HG03575 (cell line): ENCODE data around the gene OGFR.

Experiments
- ATAC-seq: cut with Tn5 transposase; IDR thresholded peaks from one replicate; pipeline ENCODE4 v1.9.1; 2021; ENCODE audit not compliant: unreplicated experiment, insufficient number of reproducible peaks, low FRiP score; ENCODE audit errors: extremely low read depth

OGFR gene

DNA sequence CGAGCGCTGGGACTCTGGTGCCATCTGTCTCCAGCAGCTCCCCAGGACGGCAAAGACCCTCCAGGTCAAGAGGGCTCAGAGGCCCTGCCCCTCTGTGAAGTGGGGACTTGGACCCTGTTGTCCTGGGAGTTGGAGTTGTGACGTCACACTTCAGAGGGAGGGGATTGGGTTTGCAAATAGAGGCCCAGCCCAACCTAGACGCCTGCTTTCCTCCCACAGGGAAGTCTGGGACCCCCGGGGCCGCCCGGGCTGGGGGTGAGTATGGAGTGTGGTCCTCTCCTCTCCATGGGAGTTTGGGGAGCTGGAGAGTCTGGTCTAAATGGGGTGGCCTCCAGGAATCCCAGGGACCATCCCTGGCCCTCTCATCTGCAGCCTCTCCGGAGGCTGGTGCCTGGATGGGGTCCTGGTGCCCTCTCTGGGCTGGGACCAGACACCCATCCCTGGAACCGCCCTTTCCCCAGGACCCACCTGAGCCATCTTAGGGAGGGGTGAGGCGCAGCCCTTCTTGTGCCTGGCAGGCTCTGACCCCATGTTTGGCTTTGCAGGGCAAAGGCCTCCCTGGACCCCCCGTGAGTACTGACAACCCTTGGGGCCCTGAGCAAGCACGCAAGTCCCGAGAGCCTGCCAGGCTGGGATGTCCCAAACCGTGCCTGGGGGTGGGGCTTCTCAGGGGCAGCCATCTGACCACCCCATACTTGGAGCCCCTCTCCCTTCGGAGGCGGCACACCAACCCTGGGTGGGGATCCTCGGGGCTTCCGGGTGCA is 16.5 kb downstream of the OGFR start:
- ATAC-seq, result no peak

DNA sequence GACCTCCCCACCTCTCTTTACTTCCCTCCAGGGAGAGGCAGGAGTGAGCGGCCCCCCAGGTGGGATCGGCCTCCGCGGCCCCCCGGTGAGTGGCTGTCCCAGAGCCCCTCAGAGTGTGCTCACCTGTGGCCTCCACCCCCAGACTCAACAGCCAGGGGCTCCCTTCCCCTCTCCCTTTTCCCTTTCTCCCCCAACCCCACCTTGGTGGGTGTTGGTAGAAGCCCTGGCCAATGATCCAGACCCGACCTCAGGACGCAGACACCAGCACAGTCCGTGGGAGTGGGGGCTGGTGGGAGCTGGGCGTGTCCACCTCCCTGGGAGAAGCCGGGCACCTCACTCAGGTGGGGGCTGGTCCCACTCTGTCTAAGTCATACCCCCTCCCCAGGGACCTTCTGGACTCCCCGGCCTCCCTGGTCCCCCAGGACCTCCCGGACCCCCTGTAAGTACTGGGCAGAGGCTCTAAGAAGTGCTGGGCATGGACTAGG is 17.1 kb downstream of the OGFR start:
- no peak for ATAC-seq

DNA sequence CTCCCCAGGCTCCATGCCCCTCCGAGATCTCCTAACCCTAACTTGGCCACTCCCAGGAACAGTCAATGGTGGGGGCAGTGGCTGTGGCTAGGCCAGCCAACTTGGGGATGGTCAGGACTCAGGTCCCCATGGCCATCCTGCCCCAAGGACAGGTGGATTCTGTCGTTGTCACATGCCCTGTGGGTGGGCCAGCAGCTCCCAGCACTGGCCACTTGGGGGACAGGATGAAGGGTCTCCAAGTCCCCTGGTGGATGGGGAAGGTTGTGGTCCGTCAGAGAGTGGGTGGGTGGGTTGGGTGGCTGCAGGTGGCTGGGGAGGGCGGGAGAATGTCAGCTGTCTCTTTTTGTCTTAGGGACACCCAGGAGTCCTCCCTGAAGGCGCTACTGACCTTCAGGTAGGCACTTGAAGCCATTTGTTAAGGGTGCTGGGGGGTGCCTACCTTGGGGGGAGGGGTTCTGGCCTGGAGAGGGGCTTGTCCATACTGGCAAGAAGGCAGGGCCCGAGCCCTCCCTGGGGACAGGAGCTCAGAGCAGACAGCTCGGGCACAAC is 17.7 kb downstream of the OGFR start:
- ATAC-seq, result no peak

DNA sequence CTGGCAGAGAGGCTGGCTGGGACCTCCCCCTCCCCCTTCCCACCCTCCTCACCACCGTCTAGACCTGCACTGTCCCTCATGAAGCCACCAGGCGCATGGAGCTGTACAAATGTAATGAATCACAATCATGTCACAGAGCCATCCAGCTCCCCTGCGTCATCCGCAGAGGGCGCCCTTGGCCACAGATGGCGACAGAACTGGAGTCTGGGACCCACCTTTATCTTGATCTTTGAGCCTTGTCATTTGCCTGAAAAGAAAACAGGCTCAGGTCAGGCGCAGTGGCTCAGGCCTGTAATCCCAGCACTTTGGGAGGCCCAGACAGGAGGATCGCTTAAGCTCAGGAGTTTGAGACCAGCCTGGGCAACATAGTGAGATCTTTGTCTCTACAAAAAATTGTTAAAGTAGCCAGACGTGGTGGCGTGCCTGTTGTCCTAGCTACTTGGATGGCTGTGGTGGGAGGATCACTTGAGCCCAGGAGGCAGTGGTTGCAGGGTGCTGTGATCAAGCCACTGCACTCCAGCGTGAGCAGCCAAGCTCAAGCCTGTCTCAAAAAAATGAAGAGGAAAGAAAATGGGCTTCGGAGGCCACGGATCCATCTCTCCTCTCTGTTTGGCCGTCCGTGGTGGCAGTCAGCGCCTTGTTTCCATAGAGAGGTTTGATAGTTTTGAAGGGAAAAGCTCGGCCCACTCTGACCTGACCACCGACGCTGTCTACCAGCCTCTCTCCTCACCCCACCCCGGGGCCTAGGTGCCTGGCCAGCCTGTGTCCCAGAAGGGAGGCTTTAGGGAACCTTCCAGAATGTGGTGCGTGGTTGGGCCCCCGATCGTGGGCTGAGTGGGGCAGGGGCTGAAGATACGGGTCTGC is 18.4 kb downstream of the OGFR start:
- ATAC-seq, result no peak

DNA sequence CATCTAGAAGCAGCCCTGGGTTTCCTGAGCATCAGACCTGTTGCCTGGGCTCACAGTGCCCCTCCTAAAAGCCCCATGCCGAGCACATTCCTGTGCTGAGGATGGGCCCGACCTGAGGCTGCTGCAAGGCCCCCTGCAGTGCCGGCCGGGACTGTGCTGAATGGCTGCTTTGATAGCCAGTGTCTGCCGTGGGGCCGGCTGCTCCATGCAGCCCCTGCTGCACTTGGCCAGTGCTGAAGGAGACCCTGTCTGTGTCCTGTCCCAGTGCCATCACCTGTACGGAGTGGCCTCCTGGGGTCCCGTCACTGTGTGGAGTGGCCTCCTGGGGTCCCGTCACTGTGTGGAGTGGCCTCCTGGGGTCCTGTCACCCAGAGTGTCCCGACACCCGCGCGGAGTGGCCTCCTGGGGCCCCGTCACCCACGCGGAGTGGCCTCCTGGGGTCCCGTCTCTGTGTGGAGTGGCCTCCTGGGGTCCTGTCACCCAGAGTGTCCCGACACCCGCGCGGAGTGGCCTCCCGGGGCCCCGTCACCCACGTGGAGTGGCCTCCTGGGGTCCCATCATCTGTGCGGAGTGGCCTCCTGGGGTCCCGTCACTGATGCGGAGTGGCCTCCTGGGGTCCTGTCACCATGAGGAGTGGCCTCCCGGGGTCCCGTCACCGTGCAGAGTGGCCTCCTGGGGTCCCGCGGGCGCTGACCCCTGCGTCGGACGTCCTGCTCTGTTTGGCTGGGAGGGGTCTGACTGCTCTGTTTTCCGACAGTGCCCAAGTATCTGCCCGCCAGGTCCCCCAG is 19.2 kb downstream of the OGFR start:
- no peak for ATAC-seq

DNA sequence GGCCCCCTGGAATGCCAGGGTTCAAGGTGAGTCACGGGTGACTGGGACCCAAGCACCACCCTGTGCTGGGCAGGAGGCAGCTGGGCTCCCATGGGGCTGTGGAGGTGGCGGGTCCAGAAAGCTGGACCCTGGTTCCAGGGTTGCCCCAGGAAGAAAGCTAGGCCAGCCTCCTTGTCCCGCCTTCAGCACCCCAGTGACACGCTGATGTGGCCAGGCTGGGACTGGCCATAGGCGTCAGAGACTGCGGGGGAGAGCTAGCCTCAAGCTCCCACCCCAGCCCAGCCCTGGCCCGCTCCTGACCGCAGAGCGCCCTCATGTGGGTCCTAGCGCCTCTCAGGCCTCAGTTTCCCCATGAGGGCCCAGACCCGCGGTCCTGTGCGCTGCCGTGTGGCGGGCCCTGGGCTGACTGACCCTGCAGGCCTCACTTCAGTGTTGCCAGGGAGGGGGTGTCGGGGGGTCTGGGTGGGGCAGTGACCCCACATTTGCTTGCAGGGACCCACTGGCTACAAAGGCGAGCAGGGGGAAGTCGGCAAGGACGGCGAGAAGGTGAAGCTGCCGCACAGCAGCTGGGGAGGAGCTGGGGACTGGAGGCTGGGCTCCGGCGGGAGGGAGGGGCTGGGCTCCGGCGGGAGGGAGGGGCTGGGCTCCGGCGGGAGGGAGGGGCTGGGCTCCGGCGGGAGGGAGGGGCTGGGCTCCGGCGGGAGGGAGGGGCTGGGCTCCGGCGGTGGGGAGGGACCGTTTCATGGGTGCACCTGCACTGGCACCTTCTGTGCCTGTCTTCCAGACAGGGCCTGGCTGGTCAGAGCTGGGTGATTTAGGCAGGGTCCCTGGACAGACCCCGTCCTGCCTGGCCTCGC is 20.1 kb downstream of the OGFR start:
- no peak for ATAC-seq

DNA sequence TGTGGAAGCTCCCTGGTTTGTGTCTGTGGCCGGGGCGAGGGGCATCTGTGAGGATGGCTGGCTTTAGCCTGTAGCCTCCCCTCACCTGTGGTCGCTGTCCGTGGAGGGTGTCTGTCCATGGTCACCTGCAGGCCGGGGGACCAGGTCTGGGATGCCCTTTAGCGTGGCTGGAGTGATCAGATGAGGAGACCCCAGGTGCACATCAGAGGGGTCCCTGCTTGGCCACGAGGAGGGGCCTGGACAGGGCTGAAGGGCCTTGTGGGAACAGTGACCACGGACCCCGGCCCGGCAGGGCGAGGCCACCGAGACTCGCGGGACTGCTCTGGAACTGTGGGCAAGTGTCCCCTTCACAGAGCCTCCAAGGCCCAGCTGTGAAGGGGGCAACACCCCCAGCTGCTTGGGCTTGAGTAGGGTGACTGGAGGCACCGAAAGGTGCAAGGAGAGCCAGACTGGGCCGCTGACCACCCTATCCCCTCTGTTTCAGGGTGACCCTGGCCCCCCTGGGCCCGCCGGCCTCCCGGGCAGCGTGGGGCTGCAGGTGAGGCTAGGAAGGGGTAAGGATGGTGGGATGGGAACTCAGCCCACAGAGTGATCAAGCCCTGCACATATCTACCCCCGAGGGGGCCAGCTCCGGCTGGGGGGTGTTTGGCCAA is 20.8 kb downstream of the OGFR start:
- no peak for ATAC-seq

DNA sequence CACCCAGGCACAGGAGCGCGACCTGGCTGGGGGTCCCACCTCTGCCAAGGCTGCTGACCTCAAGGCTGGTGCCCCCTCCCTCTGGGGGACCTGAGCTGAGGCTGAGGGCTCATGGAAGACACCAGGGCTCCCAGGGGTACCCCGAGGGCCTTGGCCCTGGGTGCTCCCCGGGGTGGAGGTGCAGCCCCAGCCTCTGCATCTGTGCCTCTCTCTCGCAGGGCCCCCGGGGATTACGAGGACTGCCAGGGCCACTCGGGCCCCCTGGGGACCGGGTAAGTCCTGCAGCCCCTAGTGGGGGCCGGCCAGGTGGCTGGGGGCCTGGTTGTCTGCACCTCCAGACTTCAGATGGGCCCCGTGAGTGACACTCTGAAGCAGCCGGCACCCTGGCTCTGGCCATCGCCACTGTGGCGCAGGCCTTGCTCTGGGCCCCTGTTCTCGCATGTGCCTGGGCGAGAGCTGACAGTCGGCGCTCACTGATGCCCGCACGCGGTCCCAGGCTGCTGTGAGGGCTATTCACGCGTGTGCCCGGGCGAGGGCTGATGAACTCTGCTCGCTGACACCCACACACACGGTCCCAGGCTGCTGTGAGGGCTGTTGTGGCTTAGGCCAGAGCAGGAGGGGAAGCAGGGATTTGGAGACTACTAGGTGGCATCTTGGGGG is 21.5 kb downstream of the OGFR start:
- no peak for ATAC-seq

DNA sequence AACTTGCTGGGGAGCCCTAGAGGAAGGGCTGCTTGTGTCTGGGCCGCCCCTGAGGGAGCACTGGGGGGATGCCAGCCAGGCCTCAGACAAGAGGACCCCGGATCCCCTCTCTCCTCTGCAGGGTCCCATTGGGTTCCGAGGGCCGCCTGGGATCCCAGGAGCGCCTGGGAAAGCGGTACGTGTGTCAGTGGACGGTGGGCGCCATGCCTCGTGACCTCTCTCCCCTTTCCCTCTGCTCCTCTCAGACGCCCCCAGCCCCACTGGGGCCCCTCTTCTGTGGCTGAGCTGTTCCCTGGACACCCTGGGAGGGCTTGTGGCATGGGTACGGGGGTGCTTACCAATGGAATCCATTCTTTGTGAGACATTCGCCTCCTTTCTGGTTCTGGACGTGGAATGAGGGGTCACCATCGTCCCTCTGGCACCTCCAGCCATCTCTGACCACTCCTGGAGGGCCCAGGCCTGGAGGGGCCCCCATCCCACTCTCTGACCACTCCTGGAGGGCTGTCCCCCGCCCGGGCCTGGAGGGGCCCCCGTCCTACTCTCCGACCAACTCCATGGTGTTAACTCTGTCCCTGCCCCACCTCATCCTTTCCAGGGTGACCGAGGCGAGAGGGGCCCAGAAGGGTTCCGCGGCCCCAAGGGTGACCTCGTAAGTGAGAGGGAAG is 22.1 kb downstream of the OGFR start:
- no peak for ATAC-seq

DNA sequence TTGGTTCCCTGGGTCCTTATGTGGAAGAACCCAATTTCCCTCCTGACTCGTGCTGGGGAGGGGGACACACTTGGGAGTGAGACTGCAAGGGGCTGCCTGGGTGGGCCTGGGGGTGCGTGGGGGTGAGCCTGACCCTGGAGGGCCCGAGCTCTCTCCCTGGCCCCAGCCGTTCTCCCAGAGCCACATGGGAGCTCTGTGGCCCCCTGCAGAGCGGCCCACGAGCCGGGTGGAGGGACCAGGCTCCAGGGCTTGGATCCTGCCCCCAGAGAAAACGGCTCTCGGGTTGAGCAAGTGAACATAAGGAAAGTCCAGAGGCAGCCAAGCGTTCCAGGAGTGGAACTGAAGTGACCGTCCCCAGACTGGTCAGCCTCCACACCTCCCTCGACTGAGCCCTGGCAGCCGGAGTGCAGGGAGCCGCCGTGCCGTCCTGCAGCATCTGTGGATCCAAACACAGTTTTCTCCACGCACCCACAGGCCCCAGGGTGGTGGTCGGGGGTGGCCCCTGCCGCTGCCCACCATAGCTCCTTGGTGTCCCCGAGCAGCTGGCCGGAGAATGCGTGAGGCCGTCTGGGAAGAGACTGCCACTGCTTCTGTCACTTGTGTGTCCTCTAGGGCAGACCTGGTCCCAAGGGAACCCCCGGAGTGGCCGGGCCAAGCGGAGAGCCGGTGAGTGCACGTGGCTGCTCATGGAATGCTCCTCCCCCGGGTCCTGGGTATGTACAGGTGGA is 22.8 kb downstream of the OGFR start:
- ATAC-seq, result no peak

DNA sequence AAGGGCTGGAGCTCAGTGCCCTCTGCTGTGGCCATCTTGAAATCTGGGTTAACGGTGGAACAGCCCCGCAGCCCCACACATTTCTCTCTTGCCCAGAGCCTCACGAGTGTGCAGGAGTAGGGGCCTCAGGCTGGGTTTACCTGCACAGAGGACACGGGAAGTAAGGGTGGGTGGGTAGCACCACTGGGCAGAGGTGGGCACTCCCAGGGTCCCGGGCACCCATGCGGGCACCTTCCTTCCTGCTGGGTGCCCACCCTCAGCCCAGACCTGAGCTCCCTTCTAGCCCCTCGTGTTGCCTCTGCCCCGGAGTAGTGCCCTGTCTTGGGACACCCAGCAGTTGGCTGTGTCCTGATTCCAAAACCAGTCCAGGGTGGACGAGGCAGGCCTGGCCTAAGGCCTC is 23.4 kb downstream of the OGFR start:
- ATAC-seq, result no peak

DNA sequence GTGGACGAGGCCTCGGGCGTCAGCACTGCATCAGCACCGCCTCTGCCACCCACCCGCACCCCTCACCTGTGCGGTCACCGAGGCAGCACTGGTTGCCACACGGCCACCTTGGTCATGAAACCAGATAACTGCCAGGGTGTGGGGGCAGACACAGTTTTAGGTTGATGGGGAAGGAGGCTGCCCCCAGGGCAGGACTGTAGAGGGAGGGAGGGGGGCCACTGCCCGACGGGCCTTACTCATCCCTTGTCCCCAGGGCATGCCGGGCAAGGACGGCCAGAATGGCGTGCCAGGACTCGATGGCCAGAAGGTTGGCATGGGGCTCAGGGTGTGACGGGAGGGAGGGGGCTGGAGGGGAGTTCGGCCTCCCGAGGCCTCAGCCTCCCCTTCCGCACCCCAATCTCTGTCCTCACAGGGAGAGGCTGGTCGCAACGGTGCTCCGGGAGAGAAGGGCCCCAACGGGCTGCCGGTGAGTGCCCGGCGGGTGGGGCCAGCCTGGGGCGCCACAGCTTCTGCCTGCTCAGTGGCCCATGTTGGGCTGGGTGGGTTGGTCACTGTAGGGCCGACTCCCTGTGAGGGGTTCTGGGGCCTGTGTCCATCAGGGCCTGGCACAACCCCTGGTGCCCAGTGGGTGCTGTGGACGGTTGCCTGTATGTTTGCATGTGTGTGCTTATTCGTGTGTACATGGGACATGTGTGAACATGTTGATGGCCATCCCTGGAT is 24.0 kb downstream of the OGFR start:
- no peak for ATAC-seq

DNA sequence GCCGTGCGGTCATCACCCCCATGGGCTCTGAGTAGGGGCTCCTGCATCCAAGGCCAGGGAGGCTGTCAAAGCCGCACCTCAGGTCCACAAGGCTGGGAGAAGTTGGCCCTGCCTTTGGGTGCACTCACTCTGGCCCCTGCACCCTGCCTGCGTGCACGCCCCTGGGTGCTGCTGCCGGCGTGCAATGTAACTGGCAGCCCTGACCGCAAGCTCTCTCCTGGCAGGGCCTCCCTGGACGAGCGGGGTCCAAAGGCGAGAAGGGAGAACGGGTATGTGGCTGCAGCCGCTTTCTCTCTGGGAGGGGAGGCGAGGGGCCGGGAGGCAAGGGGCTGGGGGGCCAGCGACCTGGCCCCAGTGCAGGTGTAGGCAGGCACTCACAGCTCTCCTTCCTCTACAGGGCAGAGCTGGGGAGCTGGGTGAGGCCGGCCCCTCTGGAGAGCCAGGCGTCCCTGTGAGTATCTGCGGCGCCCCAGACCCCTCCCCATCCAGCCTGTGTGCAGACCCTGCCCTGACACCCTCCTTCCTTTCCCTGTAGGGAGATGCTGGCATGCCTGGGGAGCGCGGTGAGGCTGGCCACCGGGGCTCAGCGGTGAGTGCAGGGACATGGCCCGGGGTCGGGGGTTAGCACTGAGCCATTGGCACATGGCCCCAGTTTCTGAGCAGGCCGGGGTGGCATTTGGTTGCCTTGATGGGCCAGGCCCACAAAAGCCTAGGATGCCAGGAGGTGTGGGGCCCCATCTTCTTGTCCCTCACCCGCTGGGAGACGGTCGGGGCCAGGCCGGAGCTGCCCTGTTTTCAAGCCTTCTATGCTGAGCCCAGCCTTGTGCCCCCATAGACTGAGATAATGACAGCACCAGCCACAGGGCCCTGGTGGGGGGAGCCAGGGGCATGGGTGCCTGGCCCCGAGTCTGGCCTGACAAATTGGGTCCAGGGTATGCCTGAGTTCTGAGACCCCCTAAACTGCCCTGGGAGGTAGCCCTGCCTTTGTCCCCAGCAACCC is 24.9 kb downstream of the OGFR start:
- ATAC-seq, result no peak

DNA sequence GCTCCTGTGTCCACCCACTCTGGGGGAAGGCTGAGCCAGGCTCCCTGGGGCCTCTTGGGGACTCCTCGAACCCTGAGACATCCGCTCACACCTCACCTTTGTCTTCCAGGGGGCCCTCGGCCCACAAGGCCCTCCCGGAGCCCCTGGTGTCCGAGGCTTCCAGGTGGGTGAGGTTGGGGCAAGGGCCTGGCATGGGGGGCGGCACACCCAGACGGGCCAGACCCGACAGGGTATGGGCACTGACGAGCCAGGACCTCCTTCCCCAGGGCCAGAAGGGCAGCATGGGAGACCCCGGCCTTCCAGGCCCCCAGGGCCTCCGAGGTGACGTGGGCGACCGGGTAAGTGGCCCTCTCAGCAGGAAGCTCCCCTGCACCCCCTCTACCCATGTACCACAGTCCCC is 25.6 kb downstream of the OGFR start:
- ATAC-seq, result no peak

DNA sequence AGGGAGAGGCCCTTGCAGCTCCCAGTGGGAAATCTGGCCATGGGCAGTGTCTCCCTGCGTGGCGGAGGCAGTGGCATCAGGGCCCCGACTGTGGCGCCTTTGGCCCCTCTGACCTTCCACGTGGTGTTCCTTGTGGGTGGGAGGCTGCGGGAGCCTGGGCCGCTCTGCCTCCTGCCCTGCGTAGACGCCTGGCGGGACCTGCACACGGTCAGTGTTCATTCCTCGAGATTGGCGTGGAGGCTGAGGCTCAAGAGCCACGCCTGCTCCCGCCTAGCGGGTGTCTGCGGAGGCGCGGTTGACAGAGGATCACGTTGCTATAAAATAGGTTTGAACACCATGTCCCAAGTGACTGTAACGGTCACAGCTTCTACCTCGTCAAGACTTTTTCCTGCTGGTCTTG is 26.2 kb downstream of the OGFR start:
- no peak for ATAC-seq
